ENCODE results near the gene IL33.

Gene IL33

DNA sequence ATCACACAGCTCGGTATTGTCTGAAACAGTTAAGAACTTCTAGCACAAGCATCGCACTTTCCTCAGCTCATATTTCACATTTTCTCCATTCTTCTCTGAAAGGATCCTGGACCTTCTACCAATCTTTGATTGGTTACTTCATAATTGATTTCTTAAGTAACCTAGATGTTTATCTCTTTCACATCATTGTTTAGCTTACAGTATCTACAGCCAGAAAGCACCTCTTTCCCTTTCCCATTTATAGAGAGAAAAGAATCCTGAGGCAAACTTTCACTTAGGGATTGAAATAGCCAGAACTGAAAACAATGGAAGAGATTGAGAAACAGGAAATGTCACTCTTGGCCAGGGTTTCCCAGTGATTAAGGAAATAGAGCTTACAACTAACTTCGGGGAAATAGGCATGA, 2.5 kb downstream of the IL33 start:
- DNase-seq: no peak

DNA sequence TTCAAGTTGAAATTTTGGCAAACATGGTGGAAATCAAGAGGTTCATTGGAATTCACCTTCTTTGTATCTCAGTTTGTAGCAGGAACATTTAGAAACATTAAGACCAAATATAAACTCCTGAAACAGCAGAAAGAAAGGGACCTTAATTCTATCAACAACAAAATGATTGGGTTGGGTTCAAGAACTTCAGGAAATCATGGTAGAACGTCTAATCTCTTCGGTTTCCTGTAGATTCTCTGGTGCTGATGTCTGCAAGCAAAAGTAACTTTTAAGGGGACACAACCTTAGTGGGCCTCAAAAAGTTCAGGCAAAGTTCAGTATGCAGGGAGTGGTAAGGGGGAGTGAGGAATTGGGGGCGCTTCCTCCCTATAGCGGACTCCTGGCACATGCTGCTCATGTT, 3.4 kb downstream of the IL33 start:
- DNase-seq: no peak

DNA sequence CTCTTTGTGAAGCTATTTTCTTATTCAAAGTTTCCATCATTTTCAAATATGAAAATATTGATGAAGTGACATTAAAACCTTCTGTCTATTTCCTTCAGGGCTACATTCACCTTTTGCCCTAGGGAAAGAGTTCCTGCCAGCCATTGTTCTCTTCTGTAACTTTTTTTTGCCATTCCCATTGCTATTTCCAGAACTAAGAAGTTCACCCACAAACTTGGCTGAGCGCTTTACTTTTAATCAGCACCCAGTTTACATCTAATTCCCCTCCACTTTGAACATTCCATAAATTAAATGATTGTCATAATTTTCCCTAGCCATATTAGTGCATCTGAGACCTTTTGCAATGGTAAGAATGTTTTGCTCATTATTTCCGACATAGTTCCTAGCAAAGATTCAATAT, 4.4 kb downstream of the IL33 start:
- no peak for DNase-seq

DNA sequence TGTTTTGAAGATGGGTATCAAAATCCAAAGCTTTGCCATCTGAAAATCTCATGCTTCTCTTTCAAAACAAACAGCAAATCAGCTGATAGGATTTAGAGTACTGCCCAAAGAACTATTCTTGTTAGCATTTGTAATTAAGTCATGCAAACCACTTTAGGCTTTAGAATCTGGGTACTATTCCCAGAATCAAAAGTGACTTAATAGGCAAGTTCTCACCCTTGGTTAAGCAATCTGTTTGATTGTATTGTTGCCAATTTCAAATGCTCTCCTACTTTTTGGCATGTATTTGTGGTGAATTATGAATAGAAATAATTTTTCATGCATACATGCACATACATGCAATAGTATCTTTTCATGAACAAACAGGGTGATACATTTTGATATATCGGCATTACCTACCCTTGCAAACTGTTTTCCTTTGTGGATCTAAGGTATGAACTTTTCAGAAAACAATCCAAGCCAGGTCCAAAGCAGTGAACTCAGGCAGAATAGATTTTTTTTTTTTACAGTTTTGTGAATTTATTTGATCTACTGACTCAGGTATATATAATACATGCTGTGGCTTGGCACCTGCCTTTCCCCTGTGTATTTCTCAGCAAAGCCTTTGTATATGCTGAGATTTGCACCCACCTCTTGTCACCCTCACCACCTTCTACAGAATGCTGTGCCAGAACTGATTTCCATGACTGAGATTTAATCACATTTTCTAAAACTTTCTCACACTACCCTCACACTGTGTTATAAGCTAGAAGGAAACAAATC, 9.0 kb downstream of the IL33 start:
- no peak for DNase-seq

DNA sequence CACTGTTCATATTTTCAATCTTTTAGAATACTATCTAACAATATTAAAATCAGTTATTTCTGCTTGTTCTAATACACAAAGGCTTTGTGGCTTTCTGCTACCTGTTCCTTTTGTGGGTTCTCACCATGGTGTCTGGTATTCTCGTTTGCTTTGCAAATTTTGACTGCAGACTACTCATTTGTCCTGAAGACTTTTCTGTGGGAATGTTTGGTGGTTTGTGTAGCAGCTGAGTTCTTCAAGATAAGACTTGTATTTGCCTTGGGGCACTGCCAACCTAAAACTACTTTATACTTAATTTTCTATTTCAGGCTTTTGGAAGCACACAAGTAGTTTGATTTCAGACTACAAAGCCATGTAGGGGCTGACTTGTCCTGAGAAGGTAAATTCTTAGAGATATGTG, 11.1 kb downstream of the IL33 start:
- no peak for DNase-seq

DNA sequence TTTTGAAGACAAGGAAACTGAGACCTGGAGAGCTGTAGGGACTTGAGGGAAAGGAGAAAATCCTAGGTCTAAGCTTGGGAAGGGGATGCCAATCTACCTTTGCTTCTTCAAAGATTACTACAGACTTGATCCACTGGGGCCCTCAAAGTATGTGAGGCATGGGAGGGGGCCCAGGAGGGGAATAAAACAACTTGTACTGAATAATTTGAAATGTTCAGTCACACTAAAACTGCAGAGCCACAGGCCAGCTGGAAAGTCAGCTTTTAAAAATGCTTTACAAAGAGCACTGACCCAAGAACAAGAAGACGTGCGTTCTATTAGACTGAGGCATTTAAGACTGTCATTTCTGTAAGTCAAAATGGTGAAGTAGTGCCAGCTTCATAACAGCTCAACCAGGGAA, 13.6 kb downstream of the IL33 start:
- no peak for DNase-seq

DNA sequence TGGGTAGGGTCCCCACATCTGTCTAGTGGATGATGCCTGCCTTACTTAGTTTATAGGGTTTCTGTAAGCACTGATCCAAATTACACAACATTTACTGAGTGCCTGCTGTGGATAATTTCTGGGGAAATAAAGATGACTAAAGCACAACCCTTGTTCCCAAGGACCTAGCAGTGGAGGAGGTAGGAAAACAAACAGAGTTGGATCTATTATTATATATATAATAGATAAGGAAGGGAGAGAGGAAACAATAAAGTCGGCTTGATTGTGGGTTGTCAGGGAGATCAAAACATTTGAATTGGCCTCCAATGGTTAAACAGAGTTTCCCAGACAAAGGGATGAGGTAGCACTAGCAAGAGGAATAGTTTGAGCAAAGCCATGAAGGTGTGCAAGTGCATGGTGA, 14.0 kb downstream of the IL33 start:
- no peak for DNase-seq

DNA sequence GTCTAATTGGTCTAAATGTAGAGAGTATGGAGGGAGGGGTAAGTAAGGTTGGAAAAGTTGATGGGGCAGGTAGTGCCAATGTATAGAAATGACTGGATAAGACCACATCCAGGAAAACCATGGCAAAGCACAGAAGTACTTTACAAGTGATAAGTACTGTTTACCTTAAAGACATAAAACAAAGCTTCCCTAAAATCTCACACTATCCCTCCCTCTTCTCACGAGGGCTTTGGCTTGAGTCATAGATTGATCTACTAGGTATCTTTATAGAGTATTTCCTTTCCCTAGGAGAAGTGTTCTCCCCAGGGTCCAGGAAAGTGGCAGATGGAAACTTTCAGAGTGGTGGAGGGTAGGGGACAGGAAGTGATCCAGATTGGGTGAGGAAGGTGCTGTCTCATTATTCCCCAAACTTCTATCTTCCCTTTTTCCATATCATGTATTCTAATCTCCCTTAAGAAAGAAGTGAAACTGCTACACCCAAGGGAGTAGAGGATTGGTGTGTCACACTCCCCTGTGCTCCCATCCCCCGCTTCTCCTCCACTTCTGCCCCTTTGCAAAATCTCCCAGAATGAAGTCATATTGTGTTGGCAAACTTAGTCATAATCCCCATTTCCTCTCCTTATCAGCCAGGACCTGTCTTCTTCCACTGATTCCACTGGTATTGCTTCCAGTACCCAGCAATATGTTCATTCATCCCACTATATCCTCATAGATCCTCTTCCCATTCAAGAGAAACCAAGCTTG, 14.6 kb downstream of the IL33 start:
- DNase-seq: no peak

DNA sequence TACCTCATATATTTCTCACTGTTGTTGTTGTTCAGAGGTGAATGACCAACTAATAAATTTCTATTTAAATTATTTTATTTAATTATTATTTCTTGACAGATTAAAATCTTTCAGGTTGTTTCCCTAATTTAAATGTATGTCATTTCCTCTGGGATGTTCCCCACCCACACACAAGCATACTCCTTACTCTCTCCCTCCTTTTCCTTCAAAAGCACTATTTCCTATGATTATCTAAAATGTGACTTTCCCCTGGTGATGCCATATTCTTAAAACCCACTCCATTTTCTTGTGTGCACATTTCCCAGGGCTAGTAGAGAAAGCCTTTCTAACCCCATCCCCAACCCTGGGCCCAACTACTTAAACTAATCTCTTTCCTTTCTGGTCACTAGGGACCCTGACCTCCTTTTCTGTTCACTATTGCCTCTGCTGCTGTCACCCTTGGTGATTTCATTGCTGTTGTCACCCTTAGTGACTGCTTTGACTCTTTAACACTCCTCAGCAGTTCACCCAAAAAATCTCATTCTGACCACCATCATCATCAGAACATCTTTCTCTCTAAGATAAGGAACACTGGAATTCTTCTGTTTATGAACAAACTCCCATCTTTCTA, 16.8 kb downstream of the IL33 start:
- no peak for DNase-seq

DNA sequence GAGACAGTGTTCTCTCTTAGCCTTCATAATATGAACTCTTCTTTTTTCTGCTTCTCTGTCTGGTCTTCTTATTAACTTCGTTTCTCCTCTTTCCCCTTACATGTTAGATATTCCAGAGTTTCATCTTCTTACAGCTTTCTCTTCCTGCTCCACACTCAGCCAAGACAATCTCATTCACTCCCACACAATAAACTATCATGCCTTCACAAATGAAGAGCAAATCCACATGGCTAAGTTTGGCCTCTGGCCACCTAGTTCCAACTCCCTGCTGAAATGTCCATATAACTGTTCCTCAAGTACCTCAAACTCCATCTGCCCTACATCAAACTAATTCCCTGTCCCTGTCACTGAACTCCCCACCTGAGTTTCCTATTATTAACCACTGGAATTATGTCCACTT, 18.4 kb downstream of the IL33 start:
- DNase-seq: no peak

DNA sequence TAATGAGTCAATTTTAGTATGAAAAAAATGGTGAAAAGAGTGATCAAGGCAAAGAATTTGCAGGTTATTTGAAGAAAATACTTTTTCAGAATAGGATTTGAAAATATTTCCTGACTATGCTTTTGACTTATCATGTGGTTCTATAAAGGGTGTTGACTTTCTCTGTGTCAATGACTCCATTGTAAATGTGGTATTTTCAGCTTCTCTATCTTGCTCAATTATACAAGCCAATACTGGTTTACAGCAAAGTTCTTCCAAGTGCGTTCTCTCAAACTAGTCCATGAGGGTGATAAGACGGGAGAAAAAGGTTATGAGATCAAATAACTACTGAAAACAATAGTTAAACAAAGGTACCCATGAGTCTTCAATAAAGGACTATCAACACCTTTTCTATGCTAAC, 21.7 kb downstream of the IL33 start:
- no peak for DNase-seq

DNA sequence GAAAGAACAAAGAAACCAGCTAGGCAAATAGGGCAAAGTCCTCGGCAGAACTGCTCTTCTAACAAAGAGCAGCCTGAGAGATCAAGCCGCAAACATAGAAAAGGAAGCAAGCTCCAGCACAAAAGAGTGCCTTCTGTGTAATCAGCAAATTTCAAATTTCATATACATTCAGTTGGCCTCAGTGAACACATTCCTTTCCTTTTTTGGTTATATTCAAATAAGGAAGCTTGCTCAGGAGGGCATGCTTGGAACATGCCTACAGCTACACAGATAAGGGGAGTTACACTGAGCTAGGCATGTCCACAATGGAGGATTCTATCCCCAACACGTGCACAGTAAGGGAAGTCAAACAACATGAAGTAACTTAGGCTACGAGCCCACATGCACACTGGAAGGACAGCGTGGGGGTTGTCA, 23.4 kb downstream of the IL33 start:
- DNase-seq: no peak

DNA sequence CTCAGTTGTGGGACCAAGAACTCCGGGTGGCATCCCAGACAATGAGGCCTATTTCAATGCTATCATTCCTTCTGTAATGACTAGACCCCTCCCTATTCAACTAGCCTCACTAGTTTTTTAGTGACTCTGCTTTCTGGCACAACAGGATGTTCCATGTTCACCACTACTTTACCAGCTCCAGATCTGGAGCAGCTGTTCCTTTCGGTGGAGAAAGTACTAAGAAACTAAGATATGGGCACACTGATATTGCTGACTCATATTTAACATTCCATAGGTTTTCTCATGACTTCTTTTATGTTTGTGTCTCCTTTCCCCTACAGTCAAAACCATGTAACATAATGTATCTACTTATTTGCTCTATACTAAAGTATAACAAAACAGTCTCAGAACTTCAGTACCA, 24.1 kb downstream of the IL33 start:
- no peak for DNase-seq

DNA sequence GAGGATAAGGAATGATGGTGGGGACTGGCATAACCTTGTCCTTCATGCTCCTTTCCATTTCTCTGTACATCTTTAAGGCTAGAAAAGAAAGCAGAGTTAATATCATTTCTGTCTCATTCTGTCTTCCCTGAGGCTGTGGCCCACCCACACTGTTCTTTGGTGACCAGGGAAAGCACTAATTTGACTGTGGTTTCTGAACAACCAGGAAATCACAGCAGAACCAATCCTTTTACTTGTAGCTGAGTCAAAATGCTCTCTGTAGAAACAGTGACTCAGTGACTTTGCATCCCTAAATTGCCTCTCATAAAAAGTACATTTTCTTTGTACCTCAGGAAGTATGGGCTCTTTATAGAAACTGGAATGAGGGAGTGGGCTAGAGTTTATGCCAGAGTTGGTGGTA, 28.1 kb downstream of the IL33 start:
- peak; percentile 20 for DNase-seq

DNA sequence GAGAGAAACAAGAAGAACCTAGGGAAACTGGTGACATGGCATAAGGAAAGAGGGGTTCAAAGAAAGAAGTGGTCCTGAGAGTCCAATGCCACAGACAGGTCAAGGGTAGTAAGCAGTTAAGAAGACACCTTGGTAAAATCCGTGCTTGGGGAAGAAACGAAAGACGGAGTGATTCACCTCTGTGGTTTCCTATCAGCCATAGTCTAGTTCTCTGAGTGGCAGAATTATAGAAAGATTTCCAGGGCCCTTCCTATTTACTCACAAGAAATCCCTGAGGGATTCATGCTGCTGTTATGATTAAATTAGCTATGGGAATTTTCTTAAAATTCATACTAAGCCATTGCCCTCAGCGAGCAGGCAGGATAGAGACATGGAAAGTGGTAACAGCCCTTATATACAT, 31.7 kb downstream of the IL33 start:
- no peak for DNase-seq

DNA sequence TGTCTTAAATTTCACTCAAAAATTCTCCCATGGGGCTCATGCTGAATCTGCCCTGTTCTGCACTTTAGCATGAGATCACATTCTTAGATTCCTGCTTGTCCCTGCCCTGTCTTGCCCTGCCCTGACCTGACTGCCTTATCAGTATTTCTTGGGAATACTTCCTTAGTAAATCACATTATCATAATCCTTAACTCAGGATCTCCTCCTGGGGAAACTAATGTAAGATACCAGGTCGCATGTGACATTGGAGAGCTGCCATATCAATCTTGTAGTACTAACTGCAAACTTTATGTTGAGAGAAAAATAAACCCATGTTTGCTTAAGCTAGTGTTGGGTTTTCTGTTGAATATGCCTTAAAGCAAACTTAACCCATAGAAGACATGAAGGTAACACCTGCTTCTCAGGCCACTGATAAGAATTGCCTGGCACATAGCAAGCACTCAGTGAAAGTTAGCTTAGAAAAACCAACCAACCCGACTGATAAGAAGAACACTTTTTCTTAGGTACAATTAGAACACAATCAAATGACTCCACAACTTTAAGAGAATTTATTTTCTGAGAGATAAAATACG, 53.3 kb downstream of the IL33 start:
- DNase-seq: no peak

DNA sequence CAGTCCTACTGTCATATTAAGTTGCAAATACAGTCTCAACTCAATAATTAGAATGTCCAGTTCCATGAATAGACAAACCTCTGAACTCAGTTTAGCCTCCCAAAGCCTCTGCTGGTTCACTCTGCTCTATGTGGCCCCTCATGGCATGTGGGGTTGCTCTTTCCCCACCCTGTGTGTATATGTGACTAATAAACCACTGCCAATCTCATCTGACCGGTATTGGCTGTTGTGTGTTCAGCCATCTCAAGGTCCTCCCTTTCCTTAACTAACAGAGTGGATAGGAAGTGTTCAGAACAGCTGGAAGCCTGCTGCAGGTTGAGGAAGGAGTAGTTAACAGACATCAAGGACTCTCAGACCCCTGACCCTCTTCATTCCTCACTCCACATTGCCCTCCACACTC, 55.3 kb downstream of the IL33 start:
- no peak for DNase-seq

DNA sequence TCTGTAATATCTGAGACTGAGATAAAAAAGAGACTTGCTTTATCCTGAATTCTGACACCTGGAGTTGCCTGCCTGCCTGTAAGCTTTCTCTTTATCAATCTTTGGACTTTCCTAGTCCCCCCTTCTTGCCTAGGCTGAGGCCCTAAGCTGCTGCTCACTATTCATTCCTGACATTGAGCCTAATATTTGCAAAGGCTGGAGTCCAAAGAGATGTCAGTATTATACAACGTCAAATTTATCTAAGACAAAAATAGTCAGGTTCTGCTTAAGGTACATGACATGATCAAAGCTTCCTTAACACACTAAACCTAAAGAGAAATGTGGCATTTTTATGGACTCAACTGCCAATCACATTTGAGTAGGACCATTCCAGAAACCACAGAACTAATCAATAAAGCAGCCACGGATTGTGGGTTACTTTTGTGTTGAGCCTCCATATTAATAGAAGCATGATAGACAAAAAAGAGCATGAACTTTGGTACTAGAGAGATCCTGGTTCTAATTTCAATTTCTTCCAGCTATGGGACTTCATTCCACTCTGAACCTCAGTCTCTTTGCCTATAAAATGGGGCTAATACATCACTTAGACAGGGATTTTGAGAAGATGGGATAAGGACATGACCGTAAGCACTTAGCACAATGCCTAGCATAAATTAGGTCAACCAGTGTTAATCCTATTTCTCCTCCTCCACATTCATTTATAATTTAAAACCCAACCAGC, 56.1 kb downstream of the IL33 start:
- no peak for DNase-seq

DNA sequence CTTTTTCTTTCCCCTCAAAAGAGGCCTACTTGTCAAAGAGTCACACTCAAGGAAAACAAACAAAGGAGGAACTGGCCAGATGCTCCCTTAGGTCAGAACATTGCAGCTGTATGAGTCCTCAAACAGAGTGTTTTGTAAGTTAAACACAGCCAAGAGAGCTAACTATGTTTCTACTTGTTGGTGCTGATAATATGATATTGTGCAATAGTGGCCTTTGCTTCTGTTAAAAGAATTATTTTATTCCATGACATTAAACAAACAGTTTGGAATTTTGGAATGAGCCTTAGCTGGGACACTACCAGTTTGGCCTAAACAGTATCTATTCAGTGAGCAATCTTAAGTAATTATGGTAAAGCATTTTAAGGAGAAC, 56.6 kb downstream of the IL33 start:
- no peak for DNase-seq

DNA sequence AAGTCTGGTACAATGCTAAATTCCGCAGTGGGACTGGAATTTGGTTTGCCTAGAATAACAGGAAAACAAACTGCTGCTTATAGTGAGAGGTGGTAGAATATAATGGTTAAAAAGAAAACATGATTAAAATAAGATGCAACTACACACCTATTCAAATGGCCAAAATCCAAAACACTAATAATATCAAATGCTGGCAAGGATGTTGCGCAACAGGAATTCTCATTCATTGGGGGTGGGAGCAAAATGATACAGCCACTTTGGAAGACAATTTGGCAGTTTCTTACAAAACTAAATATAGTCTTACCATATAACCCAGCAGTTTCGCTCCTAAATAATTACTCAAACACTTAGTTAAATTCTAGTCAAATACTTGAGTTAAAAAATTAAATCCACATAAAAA, 61.8 kb downstream of the IL33 start:
- DNase-seq: no peak

DNA sequence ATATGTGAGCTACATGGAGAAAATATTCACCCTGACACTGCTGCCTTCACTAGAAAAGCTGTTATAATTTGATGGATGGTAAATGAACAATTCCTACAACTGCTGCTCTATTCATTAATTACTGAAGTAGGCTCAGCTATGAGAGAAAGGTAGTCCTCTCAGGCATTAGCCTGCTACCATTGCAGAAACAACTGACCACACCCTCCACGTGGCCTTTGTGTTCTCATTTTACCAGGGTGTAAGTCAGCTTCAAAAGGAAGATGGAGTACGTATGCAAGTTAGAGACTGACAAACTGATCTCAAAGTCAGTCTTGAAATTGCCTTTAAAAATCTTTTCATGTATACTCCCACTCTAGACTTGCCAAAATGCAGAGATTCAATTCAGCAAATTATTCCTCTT, 86.3 kb downstream of the IL33 start:
- DNase-seq: no peak

DNA sequence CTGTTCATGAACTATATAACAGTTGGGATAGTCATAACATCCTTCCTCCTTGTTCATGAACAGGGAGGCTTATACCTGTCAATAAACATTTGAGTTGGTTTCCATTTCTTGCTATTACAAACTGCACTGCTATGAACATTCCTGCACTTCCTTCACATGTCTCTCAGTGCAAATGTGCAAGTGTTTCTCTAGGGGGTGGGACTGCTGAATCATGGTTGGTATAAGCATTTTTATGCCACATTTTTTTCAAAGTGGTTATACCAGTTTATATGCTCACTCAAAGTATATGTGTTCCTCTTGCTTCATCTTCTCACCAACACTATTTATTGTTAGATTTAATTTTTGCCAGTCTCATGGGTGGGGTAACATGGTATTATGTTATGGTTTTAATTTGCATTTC, 86.8 kb downstream of the IL33 start:
- no peak for DNase-seq

DNA sequence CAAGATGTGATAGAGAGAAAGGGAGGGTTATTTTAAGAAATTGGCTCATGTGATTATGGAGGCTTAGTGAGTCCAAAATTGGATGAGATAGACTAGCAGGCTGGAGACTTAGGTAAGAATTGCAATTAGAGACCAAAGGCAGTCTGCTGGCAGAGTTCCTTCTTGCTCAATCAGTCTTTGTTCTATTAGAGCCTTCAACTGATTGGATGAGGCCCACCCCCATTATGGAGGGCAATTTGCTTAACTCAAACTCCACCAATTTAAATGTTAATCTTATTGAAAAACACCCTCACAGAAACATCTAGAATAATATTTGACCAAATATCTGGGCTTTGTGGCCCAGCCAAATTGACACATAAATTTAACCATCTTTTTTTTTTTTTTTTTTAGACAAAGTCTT, 88.6 kb downstream of the IL33 start:
- DNase-seq: no peak

Measured in amniotic stem cell (primary cell).